ENCODE data around the gene PFN3.

DNA sequence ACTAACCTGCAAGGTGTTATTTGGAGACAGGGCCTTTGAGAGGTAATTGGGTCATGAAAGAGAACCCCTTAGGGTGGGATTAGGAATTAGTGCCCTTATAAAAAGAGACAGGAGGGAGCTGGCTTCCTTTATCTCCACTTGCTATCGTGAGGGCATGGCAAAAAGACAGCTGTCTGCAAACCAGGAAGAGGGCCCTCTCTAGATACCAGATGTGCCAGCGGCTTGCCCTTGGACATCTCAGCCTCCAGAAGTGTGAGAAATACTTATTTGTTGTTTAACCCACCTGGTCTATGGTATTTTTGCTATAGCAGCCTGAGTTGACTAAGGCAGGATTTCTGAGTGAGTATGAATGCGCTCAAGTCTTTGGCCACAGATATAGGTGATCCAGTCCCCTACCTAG, 43.7 kb downstream of the PFN3 start:
- TF ChIP-seq, protein P1, sequence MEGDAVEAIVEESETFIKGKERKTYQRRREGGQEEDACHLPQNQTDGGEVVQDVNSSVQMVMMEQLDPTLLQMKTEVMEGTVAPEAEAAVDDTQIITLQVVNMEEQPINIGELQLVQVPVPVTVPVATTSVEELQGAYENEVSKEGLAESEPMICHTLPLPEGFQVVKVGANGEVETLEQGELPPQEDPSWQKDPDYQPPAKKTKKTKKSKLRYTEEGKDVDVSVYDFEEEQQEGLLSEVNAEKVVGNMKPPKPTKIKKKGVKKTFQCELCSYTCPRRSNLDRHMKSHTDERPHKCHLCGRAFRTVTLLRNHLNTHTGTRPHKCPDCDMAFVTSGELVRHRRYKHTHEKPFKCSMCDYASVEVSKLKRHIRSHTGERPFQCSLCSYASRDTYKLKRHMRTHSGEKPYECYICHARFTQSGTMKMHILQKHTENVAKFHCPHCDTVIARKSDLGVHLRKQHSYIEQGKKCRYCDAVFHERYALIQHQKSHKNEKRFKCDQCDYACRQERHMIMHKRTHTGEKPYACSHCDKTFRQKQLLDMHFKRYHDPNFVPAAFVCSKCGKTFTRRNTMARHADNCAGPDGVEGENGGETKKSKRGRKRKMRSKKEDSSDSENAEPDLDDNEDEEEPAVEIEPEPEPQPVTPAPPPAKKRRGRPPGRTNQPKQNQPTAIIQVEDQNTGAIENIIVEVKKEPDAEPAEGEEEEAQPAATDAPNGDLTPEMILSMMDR (conservative IDR thresholded peaks at IDR 0.05), result no peak
- TF ChIP-seq EZH2 (IDR thresholded peaks at IDR 0.05; ENCODE audit: low read depth), result no peak
